DMS79 treated with DMSO at 0.1 percent for 48 hours (cell line): ENCODE data around the gene C1orf52.
A peak's percentile ranks its signal among the peaks of the same experiment; 100 is the strongest.

Experiments
- DNase-seq: peaks from one replicate; lab custom pipeline; 2025; lab: John Stamatoyannopoulos, UW

C1orf52 gene

GRCh38 chr1:85230305-85230977 is 29.0 kb downstream of the C1orf52 start:
- no peak for DNase-seq

GRCh38 chr1:85229574-85230097 is 29.8 kb downstream of the C1orf52 start:
- peak; percentile 30 for DNase-seq

- DNase-seq = no peak
Observed at GRCh38 chr1:85228972-85229371, 30.5 kb downstream of the C1orf52 start.

GRCh38 chr1:85225624-85226380 is 33.7 kb downstream of the C1orf52 start:
- DNase-seq = peak; percentile 71

- peak; percentile 98 for DNase-seq
Observed at GRCh38 chr1:85224734-85225623, 34.5 kb downstream of the C1orf52 start.

- peak; percentile 73 for DNase-seq
Observed at GRCh38 chr1:85224295-85224694, 35.2 kb downstream of the C1orf52 start.

GRCh38 chr1:85223334-85223733 is 36.1 kb downstream of the C1orf52 start:
- no peak for DNase-seq

- DNase-seq = no peak
Observed at GRCh38 chr1:85220756-85221201, 38.7 kb downstream of the C1orf52 start.

- DNase-seq = no peak
Observed at GRCh38 chr1:85219853-85220610, 39.4 kb downstream of the C1orf52 start.

- no peak for DNase-seq
Observed at GRCh38 chr1:85216697-85217096, 42.8 kb downstream of the C1orf52 start.

- DNase-seq = no peak
Observed at GRCh38 chr1:85214654-85215053, 44.8 kb downstream of the C1orf52 start.

GRCh38 chr1:85208488-85208887 is 51.0 kb downstream of the C1orf52 start:
- no peak for DNase-seq

GRCh38 chr1:85203573-85204171 is 55.8 kb downstream of the C1orf52 start:
- DNase-seq = no peak

GRCh38 chr1:85202864-85203255 is 56.6 kb downstream of the C1orf52 start:
- DNase-seq = peak; percentile 52

GRCh38 chr1:85202092-85202863 is 57.2 kb downstream of the C1orf52 start:
- DNase-seq = peak; percentile 78

GRCh38 chr1:85201340-85202091 is 57.9 kb downstream of the C1orf52 start:
- DNase-seq = peak; percentile 68

- DNase-seq = peak; percentile 62
Observed at GRCh38 chr1:85200463-85201339, 58.8 kb downstream of the C1orf52 start, which contains the start of gene SYDE2. Gene SYDE2 (minus strand): TSS chr1:85201016. CDS start chr1:85200996, 20 bp downstream.
